ENCODE results near the gene SPACA9. TPM values are rescaled to one million over a fixed set of nuclear protein-coding genes. Genes with fewer than 3 reads are reported as not detected.

Gene SPACA9
- polyA plus RNA-seq, 2 of the 4 experiments (the other 2 are of a cell fraction): 3.1 to 3.6 TPM

DNA sequence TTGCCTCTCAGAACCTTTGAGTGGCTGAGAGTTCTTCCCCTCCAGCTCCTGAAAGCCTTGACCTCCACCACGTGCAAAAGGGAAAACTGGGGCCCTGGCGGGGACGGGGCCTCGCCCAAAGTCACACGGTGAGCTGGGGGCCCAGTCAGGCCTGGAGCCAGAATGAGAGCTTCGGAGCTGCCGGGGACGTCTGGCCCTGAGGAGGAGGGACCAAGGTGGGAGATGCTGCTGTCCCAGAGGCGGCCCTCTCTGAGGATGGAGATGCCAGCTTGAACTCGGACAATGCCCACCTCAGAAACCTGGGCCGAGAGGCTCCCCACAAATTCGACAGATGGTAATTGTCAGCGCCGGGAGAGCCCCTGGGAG lies 1.3 kb upstream of the SPACA9 start:
- peaks cover 8% of the 10 kb centered on the region; the same call in 1 of the 3 replicates for H3K4me1 ChIP-seq
- ATAC-seq: no peak; a peak in 1 of 6 replicates
- no peaks in the 10 kb centered on the region for H3K9me3 ChIP-seq
- ChIA-PET POLR2A (interaction anchor here (1.2 kb wide), 1 partner anchor 26 kb away, joined by 3 read pairs; no protein-coding TSS in a partner anchor), CTCF (interaction anchor here (0.8 kb wide), 1 partner anchor 96 kb away, joined by 3 read pairs; no protein-coding TSS in a partner anchor)
- TF ChIP-seq CEBPB (IDR thresholded peaks at IDR 0.05) (no peak), FOSB (CRISPR knock-in tag; IDR thresholded peaks at IDR 0.05) (no peak), SMC3 (IDR thresholded peaks at IDR 0.05) (no peak), TP53 (CRISPR knock-in tag; IDR thresholded peaks at IDR 0.05) (no peak), CBX2 (IDR thresholded peaks at IDR 0.05; ENCODE audit: borderline replicate concordance, low read depth) (no peak), TFCP2L1 (CRISPR knock-in tag; IDR thresholded peaks at IDR 0.05) (no peak), CHD2 (IDR thresholded peaks at IDR 0.05; ENCODE audit: low read length, partially characterized antibody) (no peak), POLR2A (IDR thresholded peaks at IDR 0.05; ENCODE audit: low read length) (no peak), GATA3 (IDR thresholded peaks at IDR 0.05; ENCODE audit: borderline replicate concordance) (no peak), JUNB (IDR thresholded peaks at IDR 0.05) (no peak), HEYL (CRISPR knock-in tag; IDR thresholded peaks at IDR 0.05) (no peak), CHD4 (IDR thresholded peaks at IDR 0.05; ENCODE audit: borderline replicate concordance) (no peak), ZNF302 (CRISPR knock-in tag; IDR thresholded peaks at IDR 0.05) (no peak), RARB (CRISPR knock-in tag; IDR thresholded peaks at IDR 0.05) (no peak), NPAS2 (CRISPR knock-in tag; IDR thresholded peaks at IDR 0.05; ENCODE audit: borderline replicate concordance) (no peak), MAFK (IDR thresholded peaks at IDR 0.05; ENCODE audit: partially characterized antibody) (no peak)
- TF ChIP-seq, protein P1, sequence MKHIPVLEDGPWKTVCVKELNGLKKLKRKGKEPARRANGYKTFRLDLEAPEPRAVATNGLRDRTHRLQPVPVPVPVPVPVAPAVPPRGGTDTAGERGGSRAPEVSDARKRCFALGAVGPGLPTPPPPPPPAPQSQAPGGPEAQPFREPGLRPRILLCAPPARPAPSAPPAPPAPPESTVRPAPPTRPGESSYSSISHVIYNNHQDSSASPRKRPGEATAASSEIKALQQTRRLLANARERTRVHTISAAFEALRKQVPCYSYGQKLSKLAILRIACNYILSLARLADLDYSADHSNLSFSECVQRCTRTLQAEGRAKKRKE (CRISPR knock-in tag; IDR thresholded peaks at IDR 0.05; ENCODE audit: low read depth): no peak
- TF ChIP-seq, protein P2, sequence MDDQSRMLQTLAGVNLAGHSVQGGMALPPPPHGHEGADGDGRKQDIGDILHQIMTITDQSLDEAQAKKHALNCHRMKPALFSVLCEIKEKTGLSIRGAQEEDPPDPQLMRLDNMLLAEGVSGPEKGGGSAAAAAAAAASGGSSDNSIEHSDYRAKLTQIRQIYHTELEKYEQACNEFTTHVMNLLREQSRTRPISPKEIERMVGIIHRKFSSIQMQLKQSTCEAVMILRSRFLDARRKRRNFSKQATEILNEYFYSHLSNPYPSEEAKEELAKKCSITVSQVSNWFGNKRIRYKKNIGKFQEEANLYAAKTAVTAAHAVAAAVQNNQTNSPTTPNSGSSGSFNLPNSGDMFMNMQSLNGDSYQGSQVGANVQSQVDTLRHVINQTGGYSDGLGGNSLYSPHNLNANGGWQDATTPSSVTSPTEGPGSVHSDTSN (IDR thresholded peaks at IDR 0.05): no peak
- TF ChIP-seq, protein P3, sequence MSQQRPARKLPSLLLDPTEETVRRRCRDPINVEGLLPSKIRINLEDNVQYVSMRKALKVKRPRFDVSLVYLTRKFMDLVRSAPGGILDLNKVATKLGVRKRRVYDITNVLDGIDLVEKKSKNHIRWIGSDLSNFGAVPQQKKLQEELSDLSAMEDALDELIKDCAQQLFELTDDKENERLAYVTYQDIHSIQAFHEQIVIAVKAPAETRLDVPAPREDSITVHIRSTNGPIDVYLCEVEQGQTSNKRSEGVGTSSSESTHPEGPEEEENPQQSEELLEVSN (IDR thresholded peaks at IDR 0.05; ENCODE audit: borderline replicate concordance, low read depth): no peak
- TF ChIP-seq, protein P4, sequence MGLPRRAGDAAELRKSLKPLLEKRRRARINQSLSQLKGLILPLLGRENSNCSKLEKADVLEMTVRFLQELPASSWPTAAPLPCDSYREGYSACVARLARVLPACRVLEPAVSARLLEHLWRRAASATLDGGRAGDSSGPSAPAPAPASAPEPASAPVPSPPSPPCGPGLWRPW (IDR thresholded peaks at IDR 0.05): no peak
- peak overlapping the region; percentile 97 for H3K4me3 ChIP-seq
- WGBS (ENCODE audit: missing lambda C conversion rate): 66% methylated on average over 14 of the region's 14 CpGs
- H3K4me2 ChIP-seq: peak overlapping the region; percentile 97
- FAIRE-seq: no peak
- no peak for DNase-seq (ENCODE audit: low read depth in 1 of 2, low spot score in 1 of 2)
- H3K27ac ChIP-seq: peak overlapping the region; percentile 89 to 95; a peak in 5 of 6 replicates

DNA sequence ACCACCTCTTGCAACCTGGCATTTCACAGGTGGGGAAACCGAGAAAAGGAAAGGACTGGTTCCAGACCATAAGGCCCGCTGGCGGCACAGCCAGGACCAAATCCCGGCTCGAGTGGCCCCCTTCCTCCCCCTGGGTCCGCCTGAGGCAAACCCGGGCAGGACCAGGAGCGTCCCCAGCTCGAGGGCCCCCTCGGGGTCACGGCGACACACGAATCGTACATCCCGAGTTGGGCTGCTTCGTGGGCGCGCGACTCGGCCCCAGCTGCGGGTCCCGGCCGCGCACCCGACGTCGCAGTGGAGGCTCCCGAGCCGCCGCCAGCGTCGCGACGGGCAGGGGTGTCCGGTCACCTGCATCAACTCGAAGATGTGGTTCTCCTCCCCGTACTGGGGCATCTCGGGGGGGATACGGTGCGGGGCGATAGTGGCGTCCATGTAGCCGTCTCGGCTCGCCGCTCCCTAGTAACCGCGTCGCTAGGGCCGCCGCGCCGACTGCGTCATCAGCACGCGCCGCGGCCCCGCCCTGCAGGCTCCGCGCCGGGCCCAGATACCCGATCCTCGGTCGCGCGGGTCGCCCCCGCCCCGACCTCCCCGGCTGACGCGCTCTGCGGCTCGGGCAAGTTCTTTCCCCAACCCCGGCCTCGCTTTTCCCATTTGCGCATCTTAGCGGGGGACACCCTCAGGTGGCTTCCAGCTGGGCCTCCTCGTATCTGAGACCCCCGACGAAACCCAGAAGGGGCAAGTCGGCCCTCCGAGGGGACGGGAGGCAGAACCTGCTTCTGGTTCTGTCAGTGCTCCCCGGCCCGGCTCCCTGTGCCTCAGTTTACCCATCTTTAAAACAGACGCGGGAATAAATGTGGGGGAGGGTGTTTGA lies 639 bp upstream of the SPACA9 start, which contains the start of gene AK8:
AK8 (minus strand) TSS at position 461 of the 871 bp plus-strand sequence; CDS start at position 432, 29 bp downstream.
- H3K4me2 ChIP-seq: peak within 1 kb of the TSS; percentile 97
- ChIA-PET POLR2A (interaction anchor here (1.2 kb wide), 1 partner anchor 26 kb away, joined by 3 read pairs; no protein-coding TSS in a partner anchor), CTCF (interaction anchor here (1.1 kb wide), 1 partner anchor 41 kb away, joined by 3 read pairs; no protein-coding TSS in a partner anchor)
- H3K9me3 ChIP-seq: no peaks in the 10 kb centered on the region
- DNase-seq (ENCODE audit: low read depth in 1 of 2, low spot score in 1 of 2) (peak; percentile 78 to 81), FAIRE-seq (no peak), ATAC-seq (peak; percentile 77 to 89)
- peak within 1 kb of the TSS; percentile 97 for H3K4me3 ChIP-seq
- peaks cover 8% of the 10 kb centered on the region; the same call in 1 of the 3 replicates for H3K4me1 ChIP-seq
- WGBS (ENCODE audit: missing lambda C conversion rate): 2% methylated on average over 17 of the region's 89 CpGs
- H3K27ac ChIP-seq: peak within 1 kb of the TSS; percentile 89 to 95
- TF ChIP-seq CBX2 (IDR thresholded peaks at IDR 0.05; ENCODE audit: borderline replicate concordance, low read depth) (no peak), RARB (CRISPR knock-in tag; IDR thresholded peaks at IDR 0.05) (peak; percentile 49; the same call in 1 of the 2 replicates), CHD2 (IDR thresholded peaks at IDR 0.05; ENCODE audit: low read length, partially characterized antibody) (peak; percentile 45), TFCP2L1 (CRISPR knock-in tag; IDR thresholded peaks at IDR 0.05) (0 out of 2 replicates have a peak, but pooled peaks have one; percentile 36), JUN (IDR thresholded peaks at IDR 0.05) (peak in 1 of 2 experiments; percentile 64; a peak in 3 of 5 replicates), FOXS1 (CRISPR knock-in tag; IDR thresholded peaks at IDR 0.05) (no peak), HEYL (CRISPR knock-in tag; IDR thresholded peaks at IDR 0.05) (no peak), GATA3 (IDR thresholded peaks at IDR 0.05; ENCODE audit: borderline replicate concordance) (peak; percentile 31; the same call in 1 of the 2 replicates), BHLHE40 (IDR thresholded peaks at IDR 0.05; ENCODE audit: low read depth, low read length) (no peak), FOSL2 (IDR thresholded peaks at IDR 0.05) (no peak), FOSL2 (CRISPR knock-in tag; IDR thresholded peaks at IDR 0.05) (0 out of 2 replicates have a peak, but pooled peaks have one; percentile 19), FOSB (CRISPR knock-in tag; IDR thresholded peaks at IDR 0.05) (no peak), JUNB (IDR thresholded peaks at IDR 0.05) (no peak), HDAC2 (IDR thresholded peaks at IDR 0.05) (no peak), TP53 (CRISPR knock-in tag; IDR thresholded peaks at IDR 0.05) (no peak)
- TF ChIP-seq, protein P5, sequence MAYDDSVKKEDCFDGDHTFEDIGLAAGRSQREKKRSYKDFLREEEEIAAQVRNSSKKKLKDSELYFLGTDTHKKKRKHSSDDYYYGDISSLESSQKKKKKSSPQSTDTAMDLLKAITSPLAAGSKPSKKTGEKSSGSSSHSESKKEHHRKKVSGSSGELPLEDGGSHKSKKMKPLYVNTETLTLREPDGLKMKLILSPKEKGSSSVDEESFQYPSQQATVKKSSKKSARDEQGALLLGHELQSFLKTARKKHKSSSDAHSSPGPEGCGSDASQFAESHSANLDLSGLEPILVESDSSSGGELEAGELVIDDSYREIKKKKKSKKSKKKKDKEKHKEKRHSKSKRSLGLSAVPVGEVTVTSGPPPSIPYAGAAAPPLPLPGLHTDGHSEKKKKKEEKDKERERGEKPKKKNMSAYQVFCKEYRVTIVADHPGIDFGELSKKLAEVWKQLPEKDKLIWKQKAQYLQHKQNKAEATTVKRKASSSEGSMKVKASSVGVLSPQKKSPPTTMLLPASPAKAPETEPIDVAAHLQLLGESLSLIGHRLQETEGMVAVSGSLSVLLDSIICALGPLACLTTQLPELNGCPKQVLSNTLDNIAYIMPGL (CRISPR knock-in tag; IDR thresholded peaks at IDR 0.05; ENCODE audit: borderline replicate concordance): peak; percentile 38; the same call in 1 of the 2 replicates
- TF ChIP-seq, protein P2 (IDR thresholded peaks at IDR 0.05): peak; percentile 35; the same call in 1 of the 2 replicates
- TF ChIP-seq, protein P6, sequence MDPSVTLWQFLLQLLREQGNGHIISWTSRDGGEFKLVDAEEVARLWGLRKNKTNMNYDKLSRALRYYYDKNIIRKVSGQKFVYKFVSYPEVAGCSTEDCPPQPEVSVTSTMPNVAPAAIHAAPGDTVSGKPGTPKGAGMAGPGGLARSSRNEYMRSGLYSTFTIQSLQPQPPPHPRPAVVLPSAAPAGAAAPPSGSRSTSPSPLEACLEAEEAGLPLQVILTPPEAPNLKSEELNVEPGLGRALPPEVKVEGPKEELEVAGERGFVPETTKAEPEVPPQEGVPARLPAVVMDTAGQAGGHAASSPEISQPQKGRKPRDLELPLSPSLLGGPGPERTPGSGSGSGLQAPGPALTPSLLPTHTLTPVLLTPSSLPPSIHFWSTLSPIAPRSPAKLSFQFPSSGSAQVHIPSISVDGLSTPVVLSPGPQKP (IDR thresholded peaks at IDR 0.05; ENCODE audit: low read depth, low read length): no peak
